Uterus (tissue), 2 donors: ENCODE measurements around the gene DOK3.

ENCODE experiments used
- CTCF ChIP-seq, 4 experiments: fragments of 200-600 bp in 2 of 4; fragments of 450-650 bp in 2 of 4; sonication (generic) in 2 of 4; IDR thresholded peaks; one replicate each; pipeline ENCODE4 v1.5.1; 2016 to 2019; ENCODE audit warnings: antibody characterized with exemption in 4 of 4, mild to moderate bottlenecking in 2 of 4, moderate library complexity in 1 of 4
- POLR2A ChIP-seq, 2 donors: fragments of 450-650 bp; IDR thresholded peaks; one replicate each; pipeline ENCODE4 v1.6.1; 2016; ENCODE audit warnings: antibody characterized with exemption in 2 of 2, mild to moderate bottlenecking in 1 of 2, moderate library complexity in 1 of 2

- no peak for TF ChIP-seq CTCF (IDR thresholded peaks at IDR 0.05)
- no peak for TF ChIP-seq POLR2A (IDR thresholded peaks at IDR 0.05)
Observed at GRCh38 chr5:177520916-177521513, 11.4 kb upstream of the DOK3 start.
